HG02943 (cell line): ENCODE data around the gene CCDC69.

Source experiments
- ATAC-seq: cut with Tn5 transposase; IDR thresholded peaks from one replicate; pipeline ENCODE4 v1.9.1; 2021; ENCODE audit warnings: mild to moderate bottlenecking, low read depth, moderate library complexity; ENCODE audit not compliant: unreplicated experiment

Gene CCDC69

GRCh38 chr5:151150471-151151262 is 73.2 kb downstream of the CCDC69 start:
- ATAC-seq, result peak; percentile 52

GRCh38 chr5:151148583-151148982 is 75.3 kb downstream of the CCDC69 start:
- ATAC-seq, result no peak

- ATAC-seq, result no peak
Measured at GRCh38 chr5:151147033-151147432, 76.9 kb downstream of the CCDC69 start.

GRCh38 chr5:151146061-151146460 is 77.8 kb downstream of the CCDC69 start:
- no peak for ATAC-seq

GRCh38 chr5:151144922-151145321 is 79.0 kb downstream of the CCDC69 start:
- no peak for ATAC-seq

- ATAC-seq, result no peak
Measured at GRCh38 chr5:151144275-151144674, 79.6 kb downstream of the CCDC69 start.

GRCh38 chr5:151143645-151144044 is 80.2 kb downstream of the CCDC69 start:
- ATAC-seq, result no peak

GRCh38 chr5:151142933-151143332 is 81.0 kb downstream of the CCDC69 start:
- no peak for ATAC-seq

GRCh38 chr5:151141535-151141934 is 82.4 kb downstream of the CCDC69 start:
- ATAC-seq, result peak; percentile 91

GRCh38 chr5:151140686-151141459 is 83.0 kb downstream of the CCDC69 start:
- no peak for ATAC-seq

- ATAC-seq, result no peak
Measured at GRCh38 chr5:151139646-151140045, 84.2 kb downstream of the CCDC69 start.

- no peak for ATAC-seq
Measured at GRCh38 chr5:151139015-151139414, 84.9 kb downstream of the CCDC69 start.

GRCh38 chr5:151138114-151138513 is 85.8 kb downstream of the CCDC69 start:
- no peak for ATAC-seq

- ATAC-seq, result no peak
Measured at GRCh38 chr5:151137067-151137825, 86.6 kb downstream of the CCDC69 start.

GRCh38 chr5:151134228-151134627 is 89.7 kb downstream of the CCDC69 start:
- peak; percentile 68 for ATAC-seq

GRCh38 chr5:151132963-151133362 is 90.9 kb downstream of the CCDC69 start:
- no peak for ATAC-seq
